ENCODE results near the gene CEP95. TPM values are rescaled to one million over a fixed set of nuclear protein-coding genes. Genes with fewer than 3 reads are reported as not detected.
"Not testable (repeated sequence)": the region's sequence is repeated elsewhere in the genome, so short reads cannot be mapped to it uniquely, and the experiment has no call there.

CEP95 gene
- total RNA-seq, 4 donors from 2014 or later = 18.6 to 52.0 (median 33.2) TPM

DNA sequence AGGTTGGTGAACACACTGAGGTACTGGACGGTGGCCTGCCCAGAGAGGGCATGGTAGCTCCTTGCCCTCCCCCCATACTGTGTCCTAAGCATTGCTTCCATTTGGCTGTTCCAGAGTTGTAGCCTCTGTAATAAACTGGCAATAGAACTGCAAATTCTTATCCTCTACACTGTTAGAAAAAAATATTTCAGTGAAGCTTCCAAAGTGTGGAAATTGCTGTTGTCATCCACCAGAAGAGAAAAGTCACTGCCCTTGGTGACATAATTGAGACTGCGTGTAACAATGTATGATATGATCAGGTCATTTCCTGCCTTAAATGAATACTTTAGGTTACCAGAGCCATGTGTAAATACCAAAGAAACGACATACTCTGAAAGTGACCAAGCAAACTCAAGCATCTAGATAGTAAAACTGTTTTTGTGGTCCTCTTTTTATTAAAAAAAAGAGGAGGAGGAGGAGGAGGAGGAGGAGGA is 65.9 kb downstream of the CEP95 start:
- TF ChIP-seq EP300 (IDR thresholded peaks at IDR 0.05) (no peak), POLR2A (IDR thresholded peaks at IDR 0.05) (no peak), POLR2AphosphoS5 (IDR thresholded peaks at IDR 0.05) (no peak)
- TF ChIP-seq, protein P1, sequence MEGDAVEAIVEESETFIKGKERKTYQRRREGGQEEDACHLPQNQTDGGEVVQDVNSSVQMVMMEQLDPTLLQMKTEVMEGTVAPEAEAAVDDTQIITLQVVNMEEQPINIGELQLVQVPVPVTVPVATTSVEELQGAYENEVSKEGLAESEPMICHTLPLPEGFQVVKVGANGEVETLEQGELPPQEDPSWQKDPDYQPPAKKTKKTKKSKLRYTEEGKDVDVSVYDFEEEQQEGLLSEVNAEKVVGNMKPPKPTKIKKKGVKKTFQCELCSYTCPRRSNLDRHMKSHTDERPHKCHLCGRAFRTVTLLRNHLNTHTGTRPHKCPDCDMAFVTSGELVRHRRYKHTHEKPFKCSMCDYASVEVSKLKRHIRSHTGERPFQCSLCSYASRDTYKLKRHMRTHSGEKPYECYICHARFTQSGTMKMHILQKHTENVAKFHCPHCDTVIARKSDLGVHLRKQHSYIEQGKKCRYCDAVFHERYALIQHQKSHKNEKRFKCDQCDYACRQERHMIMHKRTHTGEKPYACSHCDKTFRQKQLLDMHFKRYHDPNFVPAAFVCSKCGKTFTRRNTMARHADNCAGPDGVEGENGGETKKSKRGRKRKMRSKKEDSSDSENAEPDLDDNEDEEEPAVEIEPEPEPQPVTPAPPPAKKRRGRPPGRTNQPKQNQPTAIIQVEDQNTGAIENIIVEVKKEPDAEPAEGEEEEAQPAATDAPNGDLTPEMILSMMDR (IDR thresholded peaks at IDR 0.05) = no peak
- Histone ChIP-seq H3K36me3 (peaks cover 0 to 56% of the 10 kb centered on the region in 2 donors), H3K9me3 (no peaks in the 10 kb centered on the region), H3K4me3 (no peak overlapping the region), H3K27me3 (no peaks in the 10 kb centered on the region), H3K4me1 (peaks cover 5 to 30% (median 8%) of the 10 kb centered on the region in 3 donors), H3K27ac (peak overlapping the region; percentile 38 to 53 (median 43))
- peak; percentile 72 for ATAC-seq
- WGBS, 2 donors (ENCODE audit: low coverage in 1 of 2) = 29 to 32% methylated on average over 3 of the region's 3 CpGs

DNA sequence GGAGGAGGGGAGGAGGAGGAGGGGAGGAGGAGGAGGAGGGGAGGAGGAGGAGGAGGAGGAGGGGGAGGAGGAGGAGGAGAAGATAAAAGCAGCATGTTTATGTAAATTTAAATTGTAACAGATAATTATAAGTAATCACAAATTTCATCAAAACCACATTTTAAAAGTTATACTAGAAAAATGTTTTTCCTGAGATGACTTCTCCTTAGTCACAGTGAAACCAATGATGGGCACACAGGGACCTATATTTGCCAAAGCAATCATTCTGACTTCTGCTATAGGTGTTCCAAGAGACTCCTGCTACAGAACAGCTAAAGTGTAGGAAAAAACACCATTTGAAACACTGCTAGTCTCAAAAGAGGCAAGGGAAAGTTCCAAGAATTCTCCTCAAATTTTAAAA is 66.4 kb downstream of the CEP95 start:
- H3K27ac ChIP-seq = peak overlapping the region; percentile 4 to 53 (median 24)
- no peak overlapping the region for H3K4me3 ChIP-seq
- TF ChIP-seq POLR2AphosphoS5 (IDR thresholded peaks at IDR 0.05) (no peak), EP300 (IDR thresholded peaks at IDR 0.05) (no peak), POLR2A (IDR thresholded peaks at IDR 0.05) (no peak)
- TF ChIP-seq, protein P1 (IDR thresholded peaks at IDR 0.05) = no peak
- ATAC-seq = no peak
- H3K36me3 ChIP-seq = peaks cover 0 to 56% of the 10 kb centered on the region in 2 donors
- no peaks in the 10 kb centered on the region for H3K9me3 ChIP-seq
- no peaks in the 10 kb centered on the region for H3K27me3 ChIP-seq
- peaks cover 5 to 30% (median 8%) of the 10 kb centered on the region in 3 donors for H3K4me1 ChIP-seq

DNA sequence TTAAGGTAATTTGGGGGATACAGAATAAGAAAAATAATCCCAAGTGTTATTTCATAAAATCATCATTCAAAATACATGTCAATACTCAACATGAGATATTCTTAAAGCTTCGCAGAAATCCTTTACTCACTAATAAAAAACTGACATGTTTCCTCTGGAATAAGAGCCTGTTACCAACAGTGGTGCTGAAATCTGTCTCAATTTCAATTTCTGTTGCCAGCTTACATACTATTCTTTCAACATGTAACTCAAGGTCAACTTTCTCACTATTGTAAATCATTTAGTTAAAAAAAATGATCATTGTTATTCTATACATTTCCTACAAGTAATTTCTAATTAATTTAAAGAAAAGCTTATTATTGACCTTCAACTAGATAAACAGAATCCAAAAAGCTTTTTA is 67.9 kb downstream of the CEP95 start:
- Histone ChIP-seq H3K27ac (no peak overlapping the region), H3K27me3 (no peaks in the 10 kb centered on the region), H3K4me1 (peaks cover 5 to 30% (median 8%) of the 10 kb centered on the region in 3 donors), H3K4me3 (no peak overlapping the region), H3K36me3 (peaks cover 0 to 57% of the 10 kb centered on the region in 2 donors), H3K9me3 (no peaks in the 10 kb centered on the region)
- TF ChIP-seq POLR2A (IDR thresholded peaks at IDR 0.05) = no peak
- TF ChIP-seq EP300 (IDR thresholded peaks at IDR 0.05) = no peak
- no peak for TF ChIP-seq POLR2AphosphoS5 (IDR thresholded peaks at IDR 0.05)
- TF ChIP-seq, protein P1 (IDR thresholded peaks at IDR 0.05) = no peak
- WGBS, 2 donors (ENCODE audit: low coverage in 1 of 2) = 73 to 80% methylated on average over 1 of the region's 1 CpG
- no peak for ATAC-seq

DNA sequence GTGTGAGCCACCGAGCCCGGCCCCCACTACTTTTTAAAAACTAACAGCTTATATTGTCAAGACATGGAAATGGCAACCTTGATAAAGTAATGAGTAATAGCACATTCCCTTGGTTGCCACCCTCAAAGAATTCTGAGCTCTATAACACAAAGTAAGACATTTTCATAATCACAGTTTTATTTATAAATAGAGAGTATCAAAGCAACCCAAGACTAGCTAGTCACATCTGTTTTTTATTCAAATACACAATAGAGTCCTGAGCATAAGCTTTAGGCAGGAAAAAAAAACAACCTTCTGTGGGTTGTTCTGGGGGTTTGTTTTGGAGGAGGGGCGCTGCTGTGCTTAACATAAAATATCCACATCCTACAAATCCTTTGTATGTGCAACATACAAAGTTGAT is 68.7 kb downstream of the CEP95 start:
- no peak for TF ChIP-seq EP300 (IDR thresholded peaks at IDR 0.05)
- TF ChIP-seq POLR2A (IDR thresholded peaks at IDR 0.05) = no peak
- no peak for TF ChIP-seq POLR2AphosphoS5 (IDR thresholded peaks at IDR 0.05)
- TF ChIP-seq, protein P1 (IDR thresholded peaks at IDR 0.05) = no peak
- Histone ChIP-seq H3K27ac (no peak overlapping the region), H3K36me3 (peaks cover 0 to 60% of the 10 kb centered on the region in 2 donors), H3K27me3 (no peaks in the 10 kb centered on the region), H3K9me3 (no peaks in the 10 kb centered on the region), H3K4me3 (no peak overlapping the region), H3K4me1 (peaks cover 5 to 30% (median 8%) of the 10 kb centered on the region in 3 donors)
- no peak for ATAC-seq
- 66 to 100% methylated on average over 1 to 3 of the region's 3 CpGs for WGBS, 2 donors (ENCODE audit: low coverage in 1 of 2)

DNA sequence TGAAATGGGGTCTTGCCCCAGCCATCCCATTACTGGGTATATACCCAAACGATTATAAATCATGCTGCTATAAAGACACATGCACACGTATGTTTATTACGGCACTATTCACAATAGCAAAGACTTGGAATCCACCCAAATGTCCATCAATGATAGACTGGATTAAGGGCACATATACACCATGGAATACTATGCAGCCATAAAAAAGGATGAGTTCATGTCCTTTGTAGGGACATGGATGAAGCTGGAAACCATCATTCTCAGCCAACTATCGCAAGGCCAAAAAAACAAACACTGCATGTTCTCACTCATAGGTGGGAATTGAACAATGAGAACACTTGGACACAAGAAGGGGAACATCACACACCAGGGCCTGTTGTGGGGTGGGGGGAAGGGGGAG is 70.2 kb downstream of the CEP95 start:
- not testable (repeated sequence) for H3K4me3 ChIP-seq, H3K27me3 ChIP-seq, ATAC-seq, H3K27ac ChIP-seq, H3K9me3 ChIP-seq
- peaks cover 5 to 19% (median 8%) of the 10 kb centered on the region in 3 donors for H3K4me1 ChIP-seq
- H3K36me3 ChIP-seq = peaks cover 6 to 61% of the 10 kb centered on the region in 2 donors
- 97 to 100% methylated on average over 4 of the region's 4 CpGs for WGBS, 2 donors (ENCODE audit: low coverage in 1 of 2)
